NT2/D1 (cell line): ENCODE data around the gene ASB18.

ENCODE experiments used
- SUZ12 ChIP-seq: IDR thresholded peaks from 2 replicates; pipeline ENCODE4 v1.6.1; 2011; ENCODE audit not compliant: insufficient read length, insufficient read depth; ENCODE audit errors: extremely low read depth
- ZNF274 ChIP-seq: IDR thresholded peaks from 2 replicates; pipeline ENCODE4 v1.6.1; 2011; ENCODE audit warnings: mild to moderate bottlenecking, low read depth, low read length

- TF ChIP-seq ZNF274: no peak
- no peak for TF ChIP-seq SUZ12
Observed at GRCh38 chr2:236176951-236177350, 87.3 kb downstream of the ASB18 start.
